ENCODE measurements around the gene FASN.

- TF ChIP-seq CTCF (IDR thresholded peaks at IDR 0.05) (no peak), POLR2A (IDR thresholded peaks at IDR 0.05) (no peak)
Observed at GRCh38 chr17:82078433-82078832, 19.6 kb downstream of the FASN start.

Data from Peyer's patch (tissue), 4 donors.